H1 (cell line): ENCODE data around the gene FAM13C. TPM values are rescaled to one million over a fixed set of nuclear protein-coding genes. Genes with fewer than 3 reads are reported as not detected.
"Not testable (repeated sequence)": the region's sequence is repeated elsewhere in the genome, so short reads cannot be mapped to it uniquely, and the experiment has no call there.

Experiments
- CTCF ChIA-PET: fragments of 300-600 bp; sonication (Branson Sonifier 250); formaldehyde crosslinking; loops from one replicate; lab custom pipeline; 2021; ENCODE audit not compliant: partially characterized antibody; lab: Charles Lee
- POLR2A ChIA-PET: fragments of 300-600 bp; sonication (Branson Sonifier 250); formaldehyde crosslinking; loops from one replicate; lab custom pipeline; 2021; ENCODE audit warnings: inconsistent platforms; ENCODE audit not compliant: partially characterized antibody; lab: Charles Lee
- DNase-seq, 2 experiments: peaks; one replicate each; pipeline versions ENCODE4 v3.0.0 to v3.0.0-alpha.2; 2010 to 2022; ENCODE audit warnings: low spot score in 2 of 2, low read depth in 1 of 2, mixed read lengths in 1 of 2
- FAIRE-seq: peaks from 2 replicates; lab custom pipeline; 2011; peaks lifted over from hg19 to GRCh38; lab: Jason Lieb, UNC
- H2AFZ ChIP-seq: 2 replicates; pipeline ENCODE4 v1.8.1; 2012; ENCODE audit warnings: low read length, inconsistent platforms
- H2AK5ac ChIP-seq: 2 replicates; pipeline ENCODE4 v1.6.1; 2013; ENCODE audit warnings: low read depth, low read length
- H2BK120ac ChIP-seq: replicated peaks from 2 replicates; pipeline ENCODE3; 2013; ENCODE audit warnings: low read depth, low read length, inconsistent platforms
- H2BK12ac ChIP-seq: 2 replicates; pipeline ENCODE4 v1.6.1; 2013; ENCODE audit warnings: low read depth, low read length
- H2BK15ac ChIP-seq: 2 replicates; pipeline ENCODE4 v1.6.1; 2013; ENCODE audit warnings: low read length
- H2BK20ac ChIP-seq: 2 replicates; pipeline ENCODE4 v1.6.1; 2013; ENCODE audit warnings: low read length
- H2BK5ac ChIP-seq: 2 replicates; pipeline ENCODE4 v1.6.1; 2013; ENCODE audit warnings: low read depth, low read length
- H3K14ac ChIP-seq: 2 replicates; pipeline ENCODE4 v1.6.1; 2013; ENCODE audit warnings: inconsistent platforms; ENCODE audit not compliant: insufficient read length
- H3K18ac ChIP-seq: 2 replicates; pipeline ENCODE4 v1.6.1; 2013; ENCODE audit warnings: low read length; ENCODE audit errors: extremely low read depth
- H3K23ac ChIP-seq: 2 replicates; pipeline ENCODE4 v1.6.1; 2013; ENCODE audit warnings: inconsistent platforms; ENCODE audit not compliant: insufficient read length
- H3K23me2 ChIP-seq: 2 replicates; pipeline ENCODE4 v1.6.1; 2013; ENCODE audit warnings: low read depth, low read length
- H3K27ac ChIP-seq: 2 replicates; pipeline ENCODE4 v1.6.1; 2011; ENCODE audit warnings: low read depth, low read length, inconsistent platforms
- H3K27me3 ChIP-seq, 4 experiments: replicated peaks in 1 of 4; 1 replicate in 1 of 4; 2 replicates in 3 of 4; pipeline versions ENCODE4 v1.6.1 to v1.8.1; 2011 to 2013; ENCODE audit warnings: low read length in 3 of 4, mild to moderate bottlenecking in 3 of 4, inconsistent platforms in 2 of 4, mixed read lengths in 2 of 4, moderate library complexity in 1 of 4; ENCODE audit not compliant: control insufficient read depth in 3 of 4, insufficient read depth in 3 of 4; ENCODE audit errors: extremely low read depth in 1 of 4
- H3K36me3 ChIP-seq, 4 experiments: 2 replicates each; pipeline versions ENCODE4 v1.6.1 to v1.8.1; 2011 to 2013; ENCODE audit warnings: mild to moderate bottlenecking in 4 of 4, low read length in 3 of 4, moderate library complexity in 2 of 4, control low read depth in 1 of 4, inconsistent platforms in 1 of 4; ENCODE audit not compliant: insufficient read depth in 4 of 4, control insufficient read depth in 2 of 4
- H3K4ac ChIP-seq: replicated peaks from 2 replicates; pipeline ENCODE3; 2013; ENCODE audit warnings: low read length, low read depth, mixed read lengths, inconsistent platforms; ENCODE audit not compliant: insufficient read length
- H3K4me1 ChIP-seq, 4 experiments: replicated peaks in 1 of 4; 1 replicate in 1 of 4; 2 replicates in 3 of 4; pipeline versions ENCODE4 v1.6.1 to v1.8.1; 2011 to 2013; ENCODE audit warnings: low read length in 3 of 4, inconsistent platforms in 2 of 4, mixed read lengths in 1 of 4; ENCODE audit not compliant: insufficient read depth in 4 of 4, control insufficient read depth in 3 of 4
- H3K4me2 ChIP-seq, 2 experiments: 2 replicates each; pipeline versions ENCODE4 v1.6.1 to v1.8.1; 2011 to 2013; ENCODE audit warnings: low read depth in 2 of 2, low read length in 2 of 2, control low read depth in 1 of 2, inconsistent platforms in 1 of 2, mild to moderate bottlenecking in 1 of 2; ENCODE audit not compliant: insufficient read depth in 1 of 2
- H3K4me3 ChIP-seq, 4 experiments: fragments of 200-600, 300-600 bp in 1 of 4; sonication (generic), shearing (Covaris generic), sonication (Bioruptor Twin) in 1 of 4; 2 replicates each; pipeline versions ENCODE4 v1.5.1 to v1.8.1; 2011 to 2016; ENCODE audit warnings: low read length in 4 of 4, low read depth in 3 of 4, control low read depth in 2 of 4, inconsistent platforms in 2 of 4, mild to moderate bottlenecking in 2 of 4, mixed read lengths in 1 of 4, moderate library complexity in 1 of 4; ENCODE audit not compliant: insufficient read depth in 2 of 4; ENCODE audit errors: extremely low read depth in 1 of 4
- H3K56ac ChIP-seq: replicated peaks from 2 replicates; pipeline ENCODE3; 2013; ENCODE audit warnings: low read depth, mild to moderate bottlenecking, mixed read lengths, low read length, inconsistent platforms; ENCODE audit not compliant: insufficient read length
- H3K79me1 ChIP-seq: 2 replicates; pipeline ENCODE4 v1.6.1; 2013; ENCODE audit warnings: low read depth, low read length, control low read depth
- H3K79me2 ChIP-seq, 2 experiments: 2 replicates each; pipeline versions ENCODE4 v1.6.1 to v1.8.1; 2012 to 2013; ENCODE audit warnings: low read length in 2 of 2, mild to moderate bottlenecking in 2 of 2, inconsistent platforms in 1 of 2; ENCODE audit not compliant: insufficient read depth in 2 of 2, control insufficient read depth in 1 of 2
- H3K9ac ChIP-seq, 4 experiments: replicated peaks in 1 of 4; 1 replicate in 1 of 4; 2 replicates in 3 of 4; pipeline versions ENCODE4 v1.6.1 to v1.8.1; 2011 to 2013; ENCODE audit warnings: low read depth in 3 of 4, low read length in 3 of 4, control low read depth in 2 of 4, mild to moderate bottlenecking in 2 of 4, moderate library complexity in 2 of 4, inconsistent platforms in 1 of 4; ENCODE audit errors: extremely low read depth in 1 of 4
- H3K9me3 ChIP-seq, 2 experiments: 2 replicates each; pipeline versions ENCODE4 v1.6.1 to v1.8.1; 2012 to 2013; ENCODE audit warnings: mild to moderate bottlenecking in 2 of 2, moderate library complexity in 2 of 2, control low read depth in 1 of 2, inconsistent platforms in 1 of 2, low read depth in 1 of 2, low read length in 1 of 2, mixed read lengths in 1 of 2; ENCODE audit not compliant: insufficient read depth in 2 of 2
- H4K20me1 ChIP-seq, 2 experiments: replicated peaks in 1 of 2; 2 replicates each; pipeline versions ENCODE3 to v1.8.1; 2011 to 2013; ENCODE audit warnings: inconsistent platforms in 2 of 2, low read length in 2 of 2, mild to moderate bottlenecking in 1 of 2; ENCODE audit not compliant: insufficient read depth in 2 of 2, control insufficient read depth in 1 of 2
- H4K5ac ChIP-seq: 2 replicates; pipeline ENCODE4 v1.6.1; 2013; ENCODE audit warnings: low read length, low read depth, mixed read lengths, inconsistent platforms; ENCODE audit not compliant: insufficient read length
- H4K8ac ChIP-seq: 2 replicates; pipeline ENCODE4 v1.8.0; 2013; ENCODE audit warnings: mild to moderate bottlenecking, moderate library complexity, low read length, inconsistent platforms; ENCODE audit not compliant: insufficient read depth; ENCODE audit errors: extremely low read depth
- H4K91ac ChIP-seq: replicated peaks from 2 replicates; pipeline ENCODE3; 2013; ENCODE audit warnings: low read length, mixed read lengths, inconsistent platforms; ENCODE audit not compliant: insufficient read length
- KDM5A ChIP-seq: fragments of 200-600 bp; IDR thresholded peaks from 2 replicates; pipeline ENCODE4 v1.7.1; 2012; ENCODE audit warnings: mild to moderate bottlenecking, low read length, inconsistent platforms, mixed read lengths
- WGBS, 2 experiments: shearing (Covaris generic) in 1 of 2; methylation state at CpG; one replicate each; pipeline versions ENCODE4 v1.1.6 to v1.1.7; 2013 to 2015; ENCODE audit warnings: low lambda C conversion rate in 2 of 2, mixed read lengths in 2 of 2, inconsistent platforms in 1 of 2, low coverage in 1 of 2, missing lambda C conversion rate in 1 of 2; ENCODE audit not compliant: insufficient replicate concordance in 2 of 2, insufficient coverage in 1 of 2, insufficient read length in 1 of 2; ENCODE audit errors: extremely low coverage in 1 of 2, missing lambda C conversion rate in 1 of 2; 5-methylcytosine and 5-hydroxymethylcytosine counted together
- polyA plus RNA-seq, 7 experiments: library from polyadenylated mRNA; depleted of rRNA in 3 of 7; stranded (reverse) in 5 of 7; unstranded in 2 of 7; fragments of >200 nt in 5 of 7; fragments of 200-250 nt in 2 of 7; gene quantifications; 1 replicate in 5 of 7; 2 replicates in 1 of 7; 4 replicates in 1 of 7; pipeline versions ENCODE4 v1.2.1 to v1.2.3, GENCODE V29; 2011 to 2013; ENCODE audit warnings: missing spikeins in 2 of 7, mixed read lengths in 2 of 7
- total RNA-seq: library from RNA; stranded (reverse); fragmentation: NEBNext Ultra II Directional; extraction: Animal tissue kit (Norgen Biotek cat#: 25700); gene quantifications from 2 replicates; pipeline ENCODE4 v1.2.1, GENCODE V29; 2021

Gene FAM13C
- total and polyA plus RNA-seq, 2 of the 8 experiments (the other 6 are each of a cell fraction or from before 2014, with no cell fraction given): 0.56 to 0.62 TPM

- no peaks in the 10 kb centered on the region for H3K79me1 ChIP-seq
- no peaks in the 10 kb centered on the region for H4K20me1 ChIP-seq
- no peak overlapping the region for H3K4me2 ChIP-seq
- H3K4me3 ChIP-seq: no peak overlapping the region
- H4K5ac ChIP-seq: no peak overlapping the region
- no peak overlapping the region for H3K18ac ChIP-seq
- no peaks in the 10 kb centered on the region for H3K27me3 ChIP-seq
- DNase-seq: no peak
- H2AFZ ChIP-seq: no peak overlapping the region
- TF ChIP-seq KDM5A: no peak
- H3K36me3 ChIP-seq: no peaks in the 10 kb centered on the region
- H3K4ac ChIP-seq: no peak overlapping the region
- H3K9ac ChIP-seq: no peak overlapping the region
- H3K23me2 ChIP-seq: no peaks in the 10 kb centered on the region
- H3K14ac ChIP-seq: no peak overlapping the region
- no peak overlapping the region for H2BK15ac ChIP-seq
- H3K23ac ChIP-seq: no peak overlapping the region
- FAIRE-seq: no peak
- no peaks in the 10 kb centered on the region for H3K9me3 ChIP-seq
- H3K27ac ChIP-seq: no peak overlapping the region
- no peak overlapping the region for H2BK120ac ChIP-seq
- no peak overlapping the region for H4K91ac ChIP-seq
- no peak overlapping the region for H2BK20ac ChIP-seq
- ChIA-PET POLR2A (no interaction called here), CTCF (no interaction called here)
- H3K79me2 ChIP-seq: no peaks in the 10 kb centered on the region
- H4K8ac ChIP-seq: no peak overlapping the region
- H2BK12ac ChIP-seq: no peak overlapping the region
- no peak overlapping the region for H2AK5ac ChIP-seq
- H2BK5ac ChIP-seq: no peak overlapping the region
- H3K4me1 ChIP-seq: no peaks in the 10 kb centered on the region
- no peak overlapping the region for H3K56ac ChIP-seq
Observed at GRCh38 chr10:59225211-59225610, 137.1 kb downstream of the FAM13C start.

GRCh38 chr10:59223597-59223996 lies 138.8 kb downstream of the FAM13C start:
- H3K18ac ChIP-seq, H3K4ac ChIP-seq, FAIRE-seq, H3K9me3 ChIP-seq, H2AK5ac ChIP-seq, POLR2A ChIA-PET, H4K8ac ChIP-seq, H3K4me1 ChIP-seq, H3K9ac ChIP-seq, DNase-seq, H3K4me2 ChIP-seq, H2BK20ac ChIP-seq, H3K79me2 ChIP-seq, H4K20me1 ChIP-seq, H2AFZ ChIP-seq, H3K36me3 ChIP-seq, H2BK12ac ChIP-seq, H3K4me3 ChIP-seq, H2BK15ac ChIP-seq, H3K14ac ChIP-seq, H3K23ac ChIP-seq, H3K27ac ChIP-seq, H4K91ac ChIP-seq, H3K23me2 ChIP-seq, H2BK120ac ChIP-seq, H4K5ac ChIP-seq, H3K56ac ChIP-seq, H2BK5ac ChIP-seq, H3K27me3 ChIP-seq, H3K79me1 ChIP-seq: not testable (repeated sequence)
- CTCF ChIA-PET: interaction anchor here (1.3 kb wide), 1 partner anchor 10 kb away, joined by 3 read pairs; no protein-coding TSS in a partner anchor
- WGBS, 2 experiments: 90% methylated on average over 2 of the region's 2 CpGs; no CpG with 5 or more reads in 1 of the 2 experiments
